Measurements from ENCODE around the gene SRRM3.
"Not testable (repeated sequence)": the region's sequence is repeated elsewhere in the genome, so short reads cannot be mapped to it uniquely, and the experiment has no call there.

Gene SRRM3

GRCh38 chr7:76262683-76263402 is 61.1 kb downstream of the SRRM3 start:
- peak; percentile 52 for DNase-seq (ENCODE audit: low spot score)

DNA sequence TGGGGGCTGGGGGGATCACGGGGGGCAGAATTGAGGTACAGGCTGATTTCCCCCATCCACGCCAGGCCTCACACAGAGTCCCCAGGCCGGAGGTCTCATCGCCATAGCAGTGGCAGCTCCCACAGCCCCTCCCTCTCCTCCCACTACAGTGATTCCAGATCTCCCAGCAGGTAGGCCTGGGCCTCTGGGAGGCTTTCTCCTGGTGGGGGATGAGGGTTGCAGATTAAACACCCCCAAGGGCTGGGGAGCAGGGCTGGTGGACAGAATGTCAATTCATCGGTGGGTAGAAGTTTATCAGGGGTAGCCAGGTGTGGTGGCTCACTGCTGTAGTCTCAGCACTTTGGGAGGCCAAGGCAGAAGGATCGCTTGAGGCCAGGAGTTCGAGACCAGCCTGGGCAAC is 63.6 kb downstream of the SRRM3 start:
- no peak for DNase-seq (ENCODE audit: low spot score)

DNA sequence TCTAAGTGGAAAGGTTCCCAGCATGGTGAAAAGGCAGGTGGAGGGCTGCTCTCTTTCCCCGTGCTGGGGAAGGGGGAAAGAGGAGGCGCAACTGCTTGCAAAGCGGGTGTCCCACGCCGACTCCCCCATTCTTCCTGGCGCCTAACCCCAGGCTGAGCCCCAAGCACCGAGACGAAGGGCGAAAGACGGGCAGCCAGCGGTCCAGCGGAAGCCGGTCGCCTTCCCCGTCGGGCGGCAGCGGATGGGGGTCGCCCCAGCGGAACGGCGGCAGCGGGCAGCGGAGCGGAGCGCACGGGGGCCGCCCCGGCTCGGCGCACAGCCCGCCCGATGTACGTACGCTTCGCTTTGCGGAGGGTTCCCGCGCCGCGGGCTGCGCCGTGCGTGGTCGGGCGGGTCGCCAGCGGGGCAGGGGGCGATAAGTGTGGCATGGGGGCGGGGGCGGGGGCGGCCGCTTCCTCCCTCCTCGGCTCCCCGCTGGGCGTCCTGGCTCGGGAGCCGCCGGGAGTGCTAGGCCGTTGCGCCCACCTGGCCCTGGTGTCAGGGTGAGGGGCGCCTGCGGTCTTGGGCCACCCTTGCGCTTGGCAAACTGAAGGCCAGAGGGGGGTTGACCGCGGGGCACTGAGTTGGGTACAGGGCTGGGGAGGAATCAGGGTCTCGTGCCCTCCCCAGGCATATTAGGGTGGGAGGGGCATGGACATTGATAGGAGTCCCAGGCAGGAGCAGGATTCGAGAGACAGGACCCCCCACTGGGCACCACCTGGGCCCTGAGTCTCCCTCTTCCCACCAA is 65.6 kb downstream of the SRRM3 start:
- no peak for DNase-seq (ENCODE audit: low spot score)

DNA sequence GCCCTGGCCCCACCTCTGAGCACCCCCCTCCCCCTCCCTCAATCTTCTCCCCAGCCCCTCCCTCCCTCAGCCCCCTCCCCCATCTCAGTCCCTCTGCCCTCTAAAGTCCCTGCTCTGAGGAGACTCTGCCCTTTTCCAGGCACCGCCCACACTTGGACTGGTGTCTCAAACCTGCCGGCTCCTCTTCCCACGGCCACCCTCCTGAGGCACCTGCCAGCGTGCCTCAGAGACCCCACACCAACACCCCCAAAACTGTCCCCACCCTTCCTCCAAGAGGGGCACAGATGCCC is 66.1 kb downstream of the SRRM3 start:
- no peak for DNase-seq (ENCODE audit: low spot score)

- DNase-seq (ENCODE audit: low spot score) = no peak
These were observed 66.7 kb downstream of the SRRM3 start for GRCh38 chr7:76268376-76268775.

DNA sequence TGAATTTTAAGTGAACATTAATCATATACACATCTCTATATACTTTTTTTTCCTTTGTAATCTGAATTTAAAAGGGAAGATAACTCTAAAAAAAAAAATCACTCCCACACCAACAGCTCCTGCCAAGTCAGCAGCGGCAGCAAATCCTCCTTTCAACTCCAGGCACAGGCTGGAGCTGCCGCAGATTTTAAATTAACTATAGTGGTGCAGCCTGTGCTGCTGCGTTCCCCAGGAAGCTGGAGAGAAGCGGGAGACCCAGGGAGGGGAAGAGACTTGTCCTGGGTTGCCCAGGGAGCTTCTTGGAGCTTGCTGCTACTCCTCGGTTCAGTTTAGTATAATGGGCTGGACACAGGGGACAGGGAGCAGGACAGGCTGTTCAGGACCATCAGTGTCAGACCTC is 68.2 kb downstream of the SRRM3 start:
- DNase-seq (ENCODE audit: low spot score) = no peak

DNA sequence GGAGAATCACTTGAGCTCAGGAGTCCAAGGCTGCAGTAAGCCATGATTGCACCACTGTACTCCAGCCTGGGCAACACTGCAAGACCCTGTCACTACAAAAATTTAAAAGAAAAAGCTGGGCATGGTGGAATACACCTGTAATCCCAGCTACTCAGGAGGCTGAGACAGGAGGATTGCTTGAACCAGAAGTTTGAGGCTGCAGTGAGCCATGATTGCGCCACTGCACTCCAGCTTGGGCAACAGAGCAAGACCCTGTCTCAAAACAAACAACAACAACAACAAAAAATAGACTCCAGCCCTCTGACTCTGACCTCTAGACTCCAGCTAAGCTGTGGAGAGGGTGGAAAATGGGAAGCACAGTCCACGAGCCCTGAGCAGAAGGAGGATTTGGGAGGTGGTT is 69.7 kb downstream of the SRRM3 start:
- not testable (repeated sequence) for DNase-seq (ENCODE audit: low spot score)

DNA sequence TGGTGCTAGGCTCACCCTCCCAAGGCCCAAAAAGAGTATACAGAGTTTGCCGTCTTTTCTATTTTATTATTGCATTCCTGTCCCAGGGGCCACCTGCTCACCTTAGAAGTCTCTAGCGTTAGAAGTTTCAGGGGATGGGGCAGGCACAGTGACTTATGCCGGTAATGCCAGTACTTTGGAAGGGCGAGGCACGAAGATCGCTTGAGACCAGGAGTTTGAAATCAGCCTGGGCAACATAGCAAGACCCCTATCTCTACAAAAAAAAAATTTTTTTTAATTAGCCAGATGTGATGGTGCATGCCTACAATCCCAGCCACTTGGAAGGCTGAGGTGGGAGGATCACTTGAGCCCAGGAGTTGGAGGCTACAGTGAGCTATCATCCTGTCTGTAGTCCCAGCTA is 70.4 kb downstream of the SRRM3 start:
- no peak for DNase-seq (ENCODE audit: low spot score)

DNA sequence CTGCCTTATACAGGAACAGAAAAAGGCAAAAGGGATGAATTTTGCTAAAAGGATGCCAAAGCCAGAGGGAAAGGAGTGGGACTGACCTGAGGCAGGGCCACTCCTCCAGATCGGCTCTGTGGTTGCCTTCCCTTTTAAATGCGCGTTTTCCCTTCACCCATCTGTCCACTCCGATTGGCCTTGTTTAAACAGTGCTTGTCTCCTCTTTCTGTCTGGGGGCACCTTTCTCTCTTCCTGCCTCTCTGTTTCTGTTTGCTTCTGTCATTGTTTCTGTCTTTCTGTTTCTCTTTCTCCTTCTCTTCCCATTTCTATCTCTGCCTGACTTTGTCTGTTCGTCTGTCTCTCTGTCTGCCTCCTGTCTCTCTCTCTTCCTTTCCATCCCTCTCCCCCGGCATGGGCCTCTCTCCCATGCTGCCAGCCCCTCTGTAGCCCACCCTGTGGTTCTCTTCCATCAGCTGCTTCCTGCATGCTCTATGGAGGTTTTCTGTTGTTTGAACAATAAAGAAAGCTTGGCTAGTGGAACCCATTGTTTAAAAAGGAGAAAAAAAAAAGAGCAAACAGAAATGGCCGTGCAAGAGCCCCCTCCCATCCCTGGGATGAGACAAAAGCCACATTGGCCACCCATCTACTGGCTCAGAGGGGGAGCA is 71.3 kb downstream of the SRRM3 start:
- DNase-seq (ENCODE audit: low spot score) = no peak

DNA sequence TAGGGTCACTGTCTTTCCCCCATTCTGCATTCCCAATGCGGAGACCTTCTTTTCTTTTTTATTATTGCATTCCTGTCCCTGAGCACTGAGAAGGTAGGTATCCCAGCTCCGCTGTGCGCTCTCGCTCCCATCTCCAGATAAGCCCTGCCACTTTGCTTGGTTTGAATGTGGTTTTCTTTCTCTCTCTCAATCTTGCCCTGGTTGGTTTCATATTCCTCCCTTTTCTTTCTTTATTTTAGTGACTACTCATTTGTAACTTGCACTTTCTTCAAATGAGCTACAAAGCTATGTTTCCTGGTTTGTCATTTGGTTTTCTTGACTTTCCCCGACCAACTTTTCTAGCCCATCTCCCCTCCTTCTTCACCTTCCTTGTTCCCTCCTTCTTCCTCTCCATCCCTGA is 71.8 kb downstream of the SRRM3 start:
- no peak for DNase-seq (ENCODE audit: low spot score)

DNA sequence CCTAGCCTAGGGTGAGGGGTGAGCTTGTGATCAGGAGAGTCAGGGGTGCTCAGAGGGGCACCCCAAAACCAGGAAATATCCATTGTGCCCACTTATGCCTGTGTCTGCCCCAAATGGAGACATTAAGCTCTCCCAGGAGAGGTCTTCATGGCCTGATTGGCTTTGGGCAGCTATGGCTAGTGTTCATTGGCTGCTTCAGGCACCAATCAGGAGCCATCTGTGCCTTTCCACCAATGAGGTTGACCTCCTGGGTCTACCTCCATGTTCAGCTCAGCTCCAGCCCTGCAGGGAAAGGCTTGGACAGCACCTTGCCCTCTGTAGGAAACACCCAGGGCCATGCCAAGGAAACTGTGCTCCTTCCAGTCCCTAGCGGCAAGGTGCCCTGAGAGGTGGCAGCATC is 76.8 kb downstream of the SRRM3 start:
- no peak for DNase-seq (ENCODE audit: low spot score)

GRCh38 chr7:76280408-76280807 is 78.7 kb downstream of the SRRM3 start:
- no peak for DNase-seq (ENCODE audit: low spot score)

DNA sequence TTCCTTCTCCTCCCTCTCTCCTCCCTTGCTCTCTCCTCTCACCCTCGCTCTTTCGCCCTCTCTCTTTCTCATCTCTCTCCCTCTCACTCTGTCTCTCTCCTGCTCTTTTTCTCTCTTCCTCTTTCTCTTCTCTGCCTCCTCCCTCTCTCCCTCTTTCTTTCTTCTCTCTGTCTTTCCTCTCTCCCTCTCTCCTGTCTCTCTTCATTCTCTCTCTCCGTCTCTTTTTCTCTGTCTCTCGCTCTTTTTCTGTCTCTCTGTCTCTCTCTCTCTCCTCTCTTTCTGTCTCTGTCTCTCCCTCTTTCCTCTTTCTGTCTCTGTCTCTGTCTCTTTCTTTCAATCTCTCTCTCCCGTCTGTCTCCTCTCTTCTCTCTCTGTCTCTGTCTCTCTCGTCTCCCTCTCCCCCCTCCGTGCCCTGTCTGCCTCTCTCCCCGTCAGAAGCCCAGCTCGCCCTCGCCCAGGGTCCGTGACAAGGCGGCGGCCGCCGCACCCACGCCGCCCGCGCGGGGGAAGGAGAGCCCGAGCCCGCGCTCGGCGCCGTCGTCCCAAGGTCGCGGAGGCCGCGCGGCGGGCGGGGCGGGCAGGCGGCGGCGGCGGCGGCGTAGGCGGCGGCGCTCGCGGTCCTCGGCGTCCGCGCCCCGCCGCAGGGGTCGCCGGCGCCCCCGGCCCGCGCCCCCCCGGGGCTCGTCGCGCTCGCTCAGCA is 79.5 kb downstream of the SRRM3 start:
- DNase-seq (ENCODE audit: low spot score) = no peak

DNA sequence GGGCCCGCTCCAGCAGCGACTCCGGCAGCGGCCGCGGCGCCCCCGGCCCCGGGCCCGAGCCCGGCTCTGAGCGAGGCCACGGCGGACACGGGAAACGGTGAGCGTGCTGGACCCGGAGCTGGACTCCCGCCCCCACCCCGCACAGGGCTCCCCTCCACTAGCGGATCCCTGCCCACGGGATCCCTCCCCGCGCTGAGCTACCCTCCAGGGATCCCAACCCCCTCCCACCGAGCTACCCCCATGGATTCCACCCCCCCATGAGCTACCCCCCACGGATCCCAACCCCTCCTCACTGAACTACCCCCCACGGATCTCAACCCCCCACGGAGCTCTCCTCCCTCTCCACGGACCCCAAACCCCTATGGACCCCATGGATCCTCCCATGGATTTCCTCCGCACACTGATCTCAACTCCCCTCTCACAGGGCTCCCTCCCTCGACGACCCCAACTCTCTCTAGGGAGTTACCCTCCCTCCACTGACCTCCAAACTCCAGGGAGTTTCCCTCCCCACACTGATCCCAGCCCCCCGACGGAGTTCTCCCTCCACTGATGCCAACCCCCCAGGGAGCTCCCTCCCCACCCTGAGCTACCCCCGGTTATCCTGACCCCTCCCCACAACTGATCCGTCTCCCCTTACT is 80.1 kb downstream of the SRRM3 start:
- DNase-seq (ENCODE audit: low spot score) = no peak

- DNase-seq (ENCODE audit: low spot score) = no peak
These were observed 80.9 kb downstream of the SRRM3 start for GRCh38 chr7:76282344-76283253.

DNA sequence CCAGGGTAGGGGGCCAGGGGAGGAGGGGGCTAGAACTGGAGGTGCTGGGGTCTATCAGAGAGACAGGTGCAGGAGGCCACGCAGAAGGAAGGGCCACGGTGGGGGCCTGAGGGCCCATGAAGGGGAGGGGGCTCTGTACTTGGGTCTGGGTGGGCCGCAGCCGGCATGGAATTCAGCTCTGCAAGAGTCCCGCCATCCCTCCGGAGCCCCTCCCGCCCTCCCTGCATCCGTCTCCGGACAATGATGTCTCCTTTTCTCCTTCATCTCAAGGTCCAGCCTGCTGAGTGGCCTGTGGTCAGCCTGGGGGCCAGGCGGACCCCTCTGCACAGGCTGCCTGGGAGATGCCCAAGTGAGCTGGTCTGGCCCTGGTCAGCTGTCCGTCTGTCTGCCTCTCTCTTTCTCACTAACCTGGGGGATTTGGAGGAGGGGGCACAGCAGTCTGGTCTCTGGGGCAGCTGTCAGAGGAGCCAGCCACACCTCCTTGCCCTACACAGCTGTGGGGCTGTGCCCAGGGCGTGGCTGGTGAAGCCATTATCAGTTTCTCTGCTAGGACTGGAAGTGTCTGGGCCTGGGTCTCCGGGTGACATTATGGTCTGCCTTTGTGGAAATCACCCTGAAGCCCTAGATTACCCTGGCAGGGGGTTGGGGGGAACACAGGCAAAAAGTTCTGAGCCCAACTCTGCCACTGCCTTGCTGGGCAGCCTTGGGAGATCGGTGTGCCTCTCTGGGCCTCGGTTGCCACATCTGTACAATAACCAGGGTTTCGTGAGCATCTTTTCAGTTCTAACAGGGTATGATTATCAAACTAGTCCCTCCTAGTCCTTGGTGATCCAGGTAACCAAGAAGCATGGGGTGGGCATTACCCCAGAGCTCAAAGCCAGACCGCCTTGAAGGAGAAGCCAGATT is 81.8 kb downstream of the SRRM3 start:
- DNase-seq (ENCODE audit: low spot score) = no peak

GRCh38 chr7:76285604-76286374 is 84.1 kb downstream of the SRRM3 start:
- DNase-seq (ENCODE audit: low spot score) = no peak

- DNase-seq (ENCODE audit: low spot score) = no peak
These were observed 85.2 kb downstream of the SRRM3 start for GRCh38 chr7:76286842-76287403.

DNA sequence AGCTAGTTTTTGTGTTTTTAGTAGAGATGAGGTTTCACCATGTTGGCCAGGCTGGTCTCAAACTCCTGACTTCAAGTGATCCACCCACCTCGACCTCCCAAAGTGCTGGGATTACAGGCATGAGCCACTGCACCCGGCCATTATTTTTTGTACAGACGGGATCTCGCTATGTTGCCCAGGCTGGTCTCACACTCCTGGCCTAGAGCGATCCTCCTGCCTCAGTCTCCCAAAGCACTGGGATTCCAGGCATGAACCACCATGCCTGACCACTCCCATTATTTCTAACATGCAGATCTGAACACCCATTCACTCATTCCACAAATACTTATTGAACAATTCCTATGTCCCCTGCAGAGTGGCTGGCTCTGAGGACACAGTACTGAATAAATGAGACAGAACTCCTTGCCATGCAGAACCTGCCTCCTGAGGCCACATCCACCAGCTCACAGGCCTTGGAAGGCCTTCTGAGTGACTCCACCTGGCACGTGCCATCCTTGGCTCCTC is 89.2 kb downstream of the SRRM3 start:
- DNase-seq (ENCODE audit: low spot score) = not testable (repeated sequence)

All from pons (tissue), 1 donor.